Activated naive CD4-positive, alpha-beta T cell treated with anti-CD3 and anti-CD28 coated beads, Interleukin-2, amount 50 U/mL, for 72 hours (primary cell): ENCODE measurements around the gene PRDX5. TPM values are rescaled to one million over a fixed set of nuclear protein-coding genes. Genes with fewer than 3 reads are reported as not detected.

Source experiments
- ATAC-seq, 2 donors: fragments of 150-1000 bp; cut with Tn5 transposase; 2 replicates each; pipeline ENCODE4 v1.10.0; 2021; ENCODE audit warnings: mild to moderate bottlenecking in 2 of 2, moderate library complexity in 2 of 2
- DNase-seq, 2 donors: peaks; one replicate each; pipeline ENCODE4 v3.0.0; 2021 to 2022; ENCODE audit warnings: low spot score in 2 of 2
- H3K27ac Mint-ChIP-seq, 2 donors: one replicate each; pipeline ENCODE4 v1.8.0; 2022; ENCODE audit warnings: mild to moderate bottlenecking in 2 of 2, mixed read lengths in 2 of 2
- H3K36me3 Mint-ChIP-seq, 2 donors: one replicate each; pipeline ENCODE4 v1.8.0; 2022; ENCODE audit warnings: mixed read lengths in 2 of 2
- H3K9me3 Mint-ChIP-seq, 2 donors: one replicate each; pipeline ENCODE4 v1.8.0; 2022; ENCODE audit warnings: mixed read lengths in 2 of 2
- total RNA-seq, 2 donors: library from RNA; stranded (reverse); gene quantifications; one replicate each; pipeline ENCODE4 v1.2.3, GENCODE V29; 2022

PRDX5 gene
- 100 to 1,000 TPM; 131 to 152 TPM for total RNA-seq

GRCh38 chr11:64317961-64318765, at the start of gene PRDX5:
Gene PRDX5, plus strand, starts transcription at chr11:64318121. Its CDS starts 95 bp downstream, at chr11:64318216.
- H3K9me3 Mint-ChIP-seq: no peaks in the 10 kb centered on the region
- H3K27ac Mint-ChIP-seq: peak within 1 kb of the TSS; percentile 99
- H3K36me3 Mint-ChIP-seq: peaks cover 27 to 28% of the 10 kb centered on the region in 2 donors
- ATAC-seq (peak; percentile 76 to 87), DNase-seq (peak; percentile 94 to 98)

- DNase-seq (peak; percentile 56 to 71), ATAC-seq (peak; percentile 1 to 10)
- Mint-ChIP-seq H3K27ac (peak overlapping the region; percentile 88 to 91), H3K9me3 (no peaks in the 10 kb centered on the region), H3K36me3 (peaks cover 10 to 14% of the 10 kb centered on the region in 2 donors)
Observed at GRCh38 chr11:64268893-64269539, 48.9 kb upstream of the PRDX5 start.

GRCh38 chr11:64269540-64270220, 48.2 kb upstream of the PRDX5 start:
- Mint-ChIP-seq H3K36me3 (peaks cover 10 to 14% of the 10 kb centered on the region in 2 donors), H3K9me3 (no peaks in the 10 kb centered on the region), H3K27ac (peak overlapping the region; percentile 91 to 98)
- ATAC-seq: peak; percentile 84 to 86
- peak; percentile 97 to 98 for DNase-seq

GRCh38 chr11:64275031-64275800, 42.7 kb upstream of the PRDX5 start:
- ATAC-seq: no peak
- Mint-ChIP-seq H3K9me3 (no peaks in the 10 kb centered on the region), H3K36me3 (peaks cover 2 to 4% of the 10 kb centered on the region in 2 donors), H3K27ac (peak overlapping the region in 1 of 2 donors; percentile 19)
- DNase-seq: no peak

- no peaks in the 10 kb centered on the region for H3K9me3 Mint-ChIP-seq
- H3K27ac Mint-ChIP-seq: no peak overlapping the region
- H3K36me3 Mint-ChIP-seq: no peaks in the 10 kb centered on the region
- DNase-seq (no peak), ATAC-seq (no peak)
Observed at GRCh38 chr11:64275841-64276240, 42.1 kb upstream of the PRDX5 start.

- no peak for ATAC-seq
- Mint-ChIP-seq H3K9me3 (no peaks in the 10 kb centered on the region), H3K27ac (no peak overlapping the region), H3K36me3 (no peaks in the 10 kb centered on the region)
- no peak for DNase-seq
Observed at GRCh38 chr11:64276653-64277431, 41.1 kb upstream of the PRDX5 start.

GRCh38 chr11:64278576-64279190, 39.2 kb upstream of the PRDX5 start:
- DNase-seq: no peak
- no peak for ATAC-seq
- H3K9me3 Mint-ChIP-seq: no peaks in the 10 kb centered on the region
- H3K36me3 Mint-ChIP-seq: no peaks in the 10 kb centered on the region
- H3K27ac Mint-ChIP-seq: no peak overlapping the region

GRCh38 chr11:64281957-64282770, 35.8 kb upstream of the PRDX5 start:
- Mint-ChIP-seq H3K36me3 (no peaks in the 10 kb centered on the region), H3K27ac (peak overlapping the region in 1 of 2 donors; percentile 31), H3K9me3 (no peaks in the 10 kb centered on the region)
- ATAC-seq (no peak), DNase-seq (no peak)

GRCh38 chr11:64283092-64283491, 34.8 kb upstream of the PRDX5 start:
- no peak for DNase-seq
- Mint-ChIP-seq H3K9me3 (no peaks in the 10 kb centered on the region), H3K27ac (no peak overlapping the region), H3K36me3 (no peaks in the 10 kb centered on the region)
- no peak for ATAC-seq

- Mint-ChIP-seq H3K9me3 (no peaks in the 10 kb centered on the region), H3K27ac (peak within 1 kb of the TSS; percentile 88 to 96), H3K36me3 (no peaks in the 10 kb centered on the region)
- DNase-seq: peak; percentile 89
- peak; percentile 93 for ATAC-seq
Observed at GRCh38 chr11:64284048-64284961, 33.6 kb upstream of the PRDX5 start, which contains the start of gene BAD. Gene BAD, minus strand, starts transcription at chr11:64284665. Its CDS starts 297 bp downstream, at chr11:64284368.

- peak; percentile 92 to 99 for DNase-seq
- H3K27ac Mint-ChIP-seq: peak within 1 kb of the TSS; percentile 88 to 96
Observed at GRCh38 chr11:64284962-64285884, 32.7 kb upstream of the PRDX5 start, which contains the start of gene GPR137. Gene GPR137, plus strand, starts transcription at chr11:64285848. Its CDS starts 677 bp downstream, at chr11:64286525.

GRCh38 chr11:64285885-64286800, 31.8 kb upstream of the PRDX5 start:
- ATAC-seq (no peak), DNase-seq (peak in 1 of 2 donors; percentile 42)

More at GRCh38 chr11:64284962-64285884, 32.7 kb upstream of the PRDX5 start, which contains the start of gene GPR137:
- Mint-ChIP-seq H3K36me3 (no peaks in the 10 kb centered on the region), H3K9me3 (no peaks in the 10 kb centered on the region)
- ATAC-seq: peak; percentile 69 to 71

More at GRCh38 chr11:64285885-64286800, 31.8 kb upstream of the PRDX5 start:
- Mint-ChIP-seq H3K27ac (peak overlapping the region; percentile 86 to 88), H3K36me3 (peaks cover 5 to 6% of the 10 kb centered on the region in 2 donors), H3K9me3 (no peaks in the 10 kb centered on the region)
